ENCODE measurements around the gene ZSWIM9.

ZSWIM9 gene

DNA sequence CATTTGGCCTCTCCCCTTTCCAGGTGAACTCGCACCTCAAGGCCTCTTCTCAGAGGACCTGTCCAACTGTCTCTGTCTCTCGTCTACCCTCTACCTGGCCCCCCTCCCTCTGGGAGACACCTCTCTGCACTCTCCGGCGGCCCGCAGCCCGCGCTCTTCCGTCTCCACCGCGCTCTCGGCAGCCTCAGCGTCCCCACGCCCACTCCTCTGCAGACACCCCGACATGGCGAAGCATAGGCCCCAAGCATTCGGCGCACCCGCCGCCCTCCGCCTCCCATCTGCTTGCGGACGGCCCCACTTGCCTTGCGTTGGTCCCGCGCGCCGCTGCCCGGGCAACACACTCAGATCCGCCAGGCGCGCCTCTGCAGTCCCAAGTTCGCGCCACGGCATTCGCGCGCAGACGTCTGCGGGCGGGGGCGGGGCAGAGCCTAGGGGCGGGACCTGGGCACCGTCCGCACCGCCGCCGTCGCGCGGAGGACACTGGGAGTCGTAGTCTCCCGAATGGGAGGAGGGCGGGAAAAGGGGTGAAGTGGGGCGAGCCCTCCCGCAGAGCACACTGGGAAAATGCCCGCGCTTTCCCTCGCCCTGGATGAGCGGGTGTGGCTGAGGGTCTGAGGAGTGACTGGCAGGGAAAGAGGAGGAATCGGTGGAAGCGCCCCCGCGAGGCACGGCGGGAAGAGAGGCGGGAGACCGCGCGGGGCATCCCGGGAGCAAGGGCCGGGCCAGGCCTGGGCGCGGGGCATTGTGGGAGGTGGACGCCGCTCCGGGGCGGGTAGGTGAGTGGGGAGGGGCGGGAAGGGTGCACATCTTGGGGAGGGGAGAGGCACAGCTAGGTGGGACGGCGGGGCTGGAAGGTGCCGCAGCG is at the start of gene ZSWIM9, which contains the start of gene LIG1:
Gene ZSWIM9, plus strand, starts transcription at position 742 of the 865 bp plus-strand sequence. CDS start 1,123 bp downstream, outside the sequence.
Gene LIG1, minus strand, starts transcription at position 406 of the 865 bp plus-strand sequence. CDS start 4,778 bp downstream, outside the sequence.
- peak; percentile 95 for ATAC-seq
- no peaks in the 10 kb centered on the region for H3K27me3 Mint-ChIP-seq
- DNase-seq, result peak; percentile 93 to 94
- H3K4me1 Mint-ChIP-seq, result peaks cover 49% of the 10 kb centered on the region
- peak within 1 kb of the TSS; percentile 98 for H3K27ac Mint-ChIP-seq
- no peaks in the 10 kb centered on the region for H3K9me3 Mint-ChIP-seq
- H3K4me3 Mint-ChIP-seq, result peak within 1 kb of the TSS; percentile 89 to 99

DNA sequence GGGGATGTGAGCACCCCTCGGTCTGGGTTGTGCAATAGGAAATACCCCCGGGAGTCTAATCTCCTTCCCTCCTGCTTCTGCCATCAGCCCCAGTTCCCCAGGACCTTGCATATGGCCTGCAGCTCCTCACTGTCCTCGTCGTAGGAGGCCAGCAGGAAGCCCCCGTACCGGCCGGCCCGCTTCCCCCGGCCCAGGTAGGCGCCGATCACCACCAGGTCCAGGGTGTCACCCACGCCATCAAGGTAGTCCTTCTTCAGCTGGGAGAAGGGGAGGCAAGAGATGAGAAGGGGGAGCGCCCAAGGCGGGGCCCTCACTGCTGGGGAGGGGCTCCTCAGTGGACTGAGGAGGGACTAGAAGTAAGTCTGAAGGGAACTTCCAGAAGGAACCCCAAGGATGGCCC is 49.4 kb upstream of the ZSWIM9 start:
- H3K4me3 Mint-ChIP-seq, result no peak overlapping the region
- H3K27ac Mint-ChIP-seq, result peak overlapping the region; percentile 46 to 80
- no peak for ATAC-seq
- H3K9me3 Mint-ChIP-seq, result no peaks in the 10 kb centered on the region
- DNase-seq, result no peak
- no peaks in the 10 kb centered on the region for H3K27me3 Mint-ChIP-seq
- H3K4me1 Mint-ChIP-seq, result peaks cover 50% of the 10 kb centered on the region

DNA sequence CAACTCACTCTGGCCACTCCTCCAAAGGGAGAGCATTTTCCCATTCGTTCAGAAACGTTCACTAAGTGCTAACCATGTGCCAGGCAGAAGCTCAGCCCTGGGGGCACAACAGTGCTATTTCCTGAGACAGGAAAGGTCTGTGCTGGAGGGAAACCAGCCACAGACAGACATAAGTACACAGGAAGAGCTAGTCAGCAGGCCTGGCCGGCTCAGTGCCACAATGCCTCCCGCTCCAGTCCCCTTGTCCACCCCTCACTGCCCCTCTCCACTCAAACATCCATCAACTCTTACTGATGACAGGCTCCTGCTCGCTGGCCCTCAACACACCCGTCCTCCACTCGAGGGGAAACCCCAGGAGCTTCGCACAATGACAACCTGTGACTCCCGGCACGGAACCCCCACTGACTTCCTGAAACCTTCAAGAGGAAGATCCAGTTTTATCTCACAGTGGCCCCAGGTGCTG is 48.5 kb upstream of the ZSWIM9 start:
- DNase-seq (no peak), ATAC-seq (peak; percentile 45)
- peak overlapping the region in 1 of 2 donors; percentile 63 for H3K4me3 Mint-ChIP-seq
- H3K9me3 Mint-ChIP-seq, result no peaks in the 10 kb centered on the region
- H3K27ac Mint-ChIP-seq, result peak overlapping the region in 1 of 2 donors; percentile 69
- peaks cover 50% of the 10 kb centered on the region for H3K4me1 Mint-ChIP-seq
- no peaks in the 10 kb centered on the region for H3K27me3 Mint-ChIP-seq

DNA sequence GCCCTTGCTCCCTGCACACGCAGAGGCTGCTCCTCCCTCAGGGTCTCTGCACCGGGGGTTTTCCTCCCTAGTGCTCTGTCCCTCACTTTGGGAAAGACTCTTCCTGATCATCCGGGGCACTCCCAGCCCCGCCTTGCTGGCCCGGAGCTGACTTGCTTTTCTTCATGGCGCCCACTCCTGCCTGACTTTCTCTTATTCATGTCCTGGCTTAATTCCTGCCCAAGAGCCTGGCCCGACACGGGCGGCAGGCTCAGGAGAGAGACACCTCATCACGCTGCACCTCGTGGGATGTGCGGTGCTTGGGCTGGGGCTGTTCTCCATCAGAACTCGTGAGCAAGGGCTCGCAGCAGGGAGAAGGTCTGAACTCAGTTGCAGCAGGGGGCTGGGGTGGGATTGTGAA is 48.1 kb upstream of the ZSWIM9 start:
- H3K9me3 Mint-ChIP-seq, result no peaks in the 10 kb centered on the region
- peak overlapping the region; percentile 52 to 69 for H3K27ac Mint-ChIP-seq
- ATAC-seq, result no peak
- peak overlapping the region in 1 of 2 donors; percentile 63 for H3K4me3 Mint-ChIP-seq
- no peak for DNase-seq
- peaks cover 50% of the 10 kb centered on the region for H3K4me1 Mint-ChIP-seq
- no peaks in the 10 kb centered on the region for H3K27me3 Mint-ChIP-seq

DNA sequence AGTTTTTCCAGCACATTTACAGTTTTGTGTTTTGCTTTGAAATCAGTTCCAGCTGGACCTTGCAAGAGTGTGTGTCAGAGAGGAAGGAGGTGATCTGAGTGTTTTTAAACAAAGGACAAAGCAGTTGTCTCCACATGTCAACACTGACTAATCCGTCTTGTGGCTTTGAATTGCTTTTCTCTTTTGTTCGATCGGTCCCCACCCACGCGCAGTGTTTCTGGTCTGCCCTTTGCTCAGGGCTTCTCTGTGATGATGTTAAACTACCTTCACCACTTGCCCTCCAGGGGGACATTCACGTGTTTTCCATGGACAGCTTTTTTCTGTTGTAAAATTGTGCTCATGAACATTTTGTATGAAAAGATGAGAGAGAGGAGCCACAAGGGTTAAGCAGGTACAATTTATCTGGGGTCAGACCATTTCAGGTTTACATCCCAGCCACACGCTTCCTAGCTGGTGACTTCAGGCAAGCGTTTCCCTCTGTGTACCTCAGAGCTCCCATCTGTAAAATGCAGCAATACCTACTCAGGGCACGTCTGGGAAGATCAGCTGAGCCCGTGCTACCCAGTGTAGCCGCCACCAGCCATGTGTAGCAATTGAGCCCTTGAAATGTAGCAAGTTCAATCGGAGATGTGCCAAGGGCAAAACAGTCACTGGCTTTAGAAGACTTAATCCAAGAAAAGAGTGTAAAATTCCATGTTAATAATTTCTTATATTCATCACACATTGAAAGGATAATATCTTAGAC is 46.4 kb upstream of the ZSWIM9 start:
- H3K27ac Mint-ChIP-seq, result peak overlapping the region; percentile 45 to 63
- DNase-seq, result peak; percentile 36 to 48
- no peaks in the 10 kb centered on the region for H3K9me3 Mint-ChIP-seq
- H3K27me3 Mint-ChIP-seq, result no peaks in the 10 kb centered on the region
- peaks cover 38% of the 10 kb centered on the region for H3K4me1 Mint-ChIP-seq
- ATAC-seq, result peak; percentile 78
- no peak overlapping the region for H3K4me3 Mint-ChIP-seq

DNA sequence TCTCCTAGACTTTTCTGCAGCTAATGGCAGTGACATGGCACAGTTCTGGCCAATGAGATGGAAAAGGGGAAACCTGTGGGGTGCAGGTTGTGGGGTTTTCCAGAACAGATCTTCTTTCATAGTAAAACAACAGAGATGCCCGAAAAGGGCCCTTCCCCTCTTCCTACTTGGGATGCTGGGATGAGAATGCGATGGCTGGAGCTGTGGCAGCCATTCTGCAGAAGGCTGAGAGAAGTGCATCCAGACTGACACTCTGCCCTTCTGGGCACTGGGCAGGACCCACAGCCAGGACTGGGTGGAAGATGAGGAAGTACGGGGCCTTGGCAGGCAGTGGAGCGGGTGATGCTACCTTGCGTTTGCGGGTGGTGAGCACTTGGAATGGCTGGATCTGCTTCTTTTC is 42.9 kb upstream of the ZSWIM9 start:
- Mint-ChIP-seq H3K27ac (no peak overlapping the region), H3K4me3 (no peak overlapping the region), H3K9me3 (no peaks in the 10 kb centered on the region), H3K27me3 (no peaks in the 10 kb centered on the region), H3K4me1 (peaks cover 30% of the 10 kb centered on the region)
- DNase-seq (no peak), ATAC-seq (no peak)

DNA sequence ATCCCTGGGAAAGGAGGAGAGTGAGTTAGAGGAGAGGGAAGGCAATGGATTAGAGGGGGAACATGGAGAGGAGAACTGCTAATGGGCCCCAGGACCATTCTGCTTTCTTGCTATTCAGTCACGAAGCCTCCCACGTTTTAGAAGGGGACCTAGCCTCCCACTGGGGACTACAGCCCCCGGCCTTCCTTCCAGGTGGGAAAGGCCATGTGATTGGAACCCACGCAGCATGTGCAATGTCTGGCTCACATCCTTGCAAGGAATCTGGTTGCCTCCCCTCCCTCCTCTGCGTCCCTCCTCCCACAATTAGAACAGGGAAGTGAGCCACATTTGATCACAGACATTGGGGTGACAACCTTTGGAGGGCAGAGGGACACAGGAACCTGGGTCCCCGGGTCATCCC is 37.4 kb upstream of the ZSWIM9 start:
- no peak overlapping the region for H3K27ac Mint-ChIP-seq
- H3K9me3 Mint-ChIP-seq, result no peaks in the 10 kb centered on the region
- no peaks in the 10 kb centered on the region for H3K27me3 Mint-ChIP-seq
- no peak for DNase-seq
- ATAC-seq, result no peak
- no peak overlapping the region for H3K4me3 Mint-ChIP-seq
- no peaks in the 10 kb centered on the region for H3K4me1 Mint-ChIP-seq

DNA sequence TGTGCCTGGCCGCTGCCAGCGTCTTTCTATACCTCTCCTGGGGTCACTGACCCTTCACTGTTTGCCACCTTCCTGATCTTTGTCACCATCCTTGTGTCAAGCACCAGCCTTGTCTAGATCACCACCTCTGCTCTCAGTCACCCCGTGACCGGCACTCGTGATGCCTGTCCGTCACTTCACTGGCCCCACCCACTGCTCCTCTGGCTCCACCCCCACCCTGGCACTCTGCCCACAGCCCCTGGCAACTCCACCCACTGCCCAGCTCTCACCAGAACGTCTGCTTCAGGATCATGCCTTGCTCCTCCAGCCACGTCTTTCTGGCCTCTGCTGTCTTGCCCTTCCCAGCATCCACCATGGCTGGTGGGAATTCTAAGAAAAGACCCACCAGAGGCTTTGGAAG is 35.1 kb upstream of the ZSWIM9 start:
- Mint-ChIP-seq H3K27me3 (no peaks in the 10 kb centered on the region), H3K4me3 (no peak overlapping the region), H3K4me1 (no peaks in the 10 kb centered on the region), H3K9me3 (no peaks in the 10 kb centered on the region), H3K27ac (no peak overlapping the region)
- no peak for ATAC-seq
- no peak for DNase-seq

DNA sequence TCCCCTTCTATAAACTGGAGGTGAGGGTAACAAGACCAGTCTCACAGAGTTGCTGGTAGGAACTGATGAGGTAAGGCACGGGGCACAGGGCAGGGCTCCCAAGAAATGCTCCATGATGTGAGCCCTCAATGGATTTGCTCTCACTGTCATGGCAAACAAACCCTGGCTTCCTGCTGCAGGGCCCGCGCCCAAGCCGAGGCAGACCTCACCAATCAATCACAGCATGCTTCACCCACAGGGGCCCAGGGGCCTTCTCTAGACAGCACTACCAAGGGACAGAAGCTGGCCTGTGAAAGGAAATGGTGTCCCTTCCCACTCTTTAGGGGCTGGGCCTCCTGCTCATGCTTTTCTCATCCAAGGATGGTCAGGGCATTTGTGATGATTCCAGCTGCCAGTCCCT is 33.9 kb upstream of the ZSWIM9 start:
- Mint-ChIP-seq H3K4me3 (no peak overlapping the region), H3K4me1 (no peaks in the 10 kb centered on the region), H3K27ac (peak overlapping the region in 1 of 2 donors; percentile 65), H3K27me3 (no peaks in the 10 kb centered on the region), H3K9me3 (no peaks in the 10 kb centered on the region)
- ATAC-seq (no peak), DNase-seq (no peak)

DNA sequence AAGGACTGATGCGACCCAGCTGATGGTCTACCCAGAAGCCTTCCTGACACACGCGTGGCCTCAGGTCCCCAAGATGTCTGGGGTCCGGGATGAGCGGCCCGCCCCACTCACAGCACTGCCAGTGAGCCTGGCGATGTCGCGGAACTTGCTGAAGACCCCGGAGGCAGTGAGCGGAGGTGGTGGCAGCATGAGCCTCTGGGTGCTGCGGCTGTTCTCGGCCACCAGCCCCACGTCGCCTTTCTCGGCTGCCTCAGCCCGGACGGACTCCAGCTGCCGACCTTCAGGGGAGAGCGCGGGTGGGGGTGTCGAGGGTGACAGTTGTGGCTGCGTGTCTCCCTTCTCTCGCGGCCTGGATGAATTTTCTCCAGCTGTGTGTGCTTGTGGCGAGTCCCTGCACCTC is 33.1 kb upstream of the ZSWIM9 start:
- Mint-ChIP-seq H3K27me3 (no peaks in the 10 kb centered on the region), H3K4me1 (no peaks in the 10 kb centered on the region), H3K27ac (peak overlapping the region; percentile 65 to 78), H3K4me3 (no peak overlapping the region), H3K9me3 (no peaks in the 10 kb centered on the region)
- DNase-seq, result no peak
- ATAC-seq, result no peak

DNA sequence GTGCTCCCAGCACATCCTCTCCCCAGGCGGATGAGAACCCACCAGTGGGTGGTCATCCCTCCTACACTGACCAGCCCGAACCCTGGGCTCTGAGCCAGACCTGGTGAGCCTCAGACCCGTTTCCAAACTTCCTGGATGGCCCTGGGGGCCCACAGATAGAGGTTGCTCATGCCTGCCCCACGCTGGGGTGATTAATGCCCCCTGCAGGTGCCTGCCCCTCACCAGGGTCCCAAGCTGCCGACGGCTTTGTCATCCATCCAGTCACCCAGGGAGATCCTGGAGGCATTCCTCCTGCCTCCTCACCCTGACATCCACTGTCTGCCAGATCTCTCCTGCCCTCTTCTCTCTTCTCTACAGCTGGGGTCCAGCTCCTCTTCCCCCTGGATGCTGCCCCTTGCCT is 31.4 kb upstream of the ZSWIM9 start:
- H3K9me3 Mint-ChIP-seq, result no peaks in the 10 kb centered on the region
- peak overlapping the region in 1 of 2 donors; percentile 55 for H3K27ac Mint-ChIP-seq
- H3K4me3 Mint-ChIP-seq, result no peak overlapping the region
- ATAC-seq, result no peak
- no peak for DNase-seq
- H3K27me3 Mint-ChIP-seq, result no peaks in the 10 kb centered on the region
- H3K4me1 Mint-ChIP-seq, result no peaks in the 10 kb centered on the region

DNA sequence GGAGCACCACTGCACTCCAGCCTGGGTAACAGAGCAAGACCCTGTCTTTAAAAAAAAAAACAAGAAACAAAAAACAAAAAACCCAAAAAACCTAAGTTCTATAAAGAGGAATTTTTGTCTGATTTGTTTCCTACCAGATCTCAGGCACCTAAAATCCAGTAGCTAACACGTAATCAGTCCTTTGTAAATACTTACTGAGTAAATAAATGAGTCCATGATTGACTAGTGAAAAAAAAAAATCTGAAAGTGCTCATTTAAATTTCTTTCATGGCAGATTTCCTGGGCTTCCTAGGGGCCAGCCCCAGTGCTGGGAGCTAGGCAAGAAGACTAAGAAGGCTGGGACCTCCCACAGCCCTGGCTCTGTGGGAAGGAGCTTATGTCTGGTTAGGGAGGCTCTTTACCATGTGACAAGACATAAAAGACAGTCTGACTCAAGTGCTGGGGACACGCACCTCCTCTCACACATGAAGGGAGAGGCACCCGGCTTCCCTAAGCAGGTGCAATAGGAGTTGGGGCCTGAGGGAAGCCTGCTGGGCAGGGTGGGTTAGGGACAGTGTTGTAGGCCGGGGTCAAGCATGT is 22.8 kb upstream of the ZSWIM9 start:
- DNase-seq, result no peak
- no peak overlapping the region for H3K27ac Mint-ChIP-seq
- no peak overlapping the region for H3K4me3 Mint-ChIP-seq
- no peaks in the 10 kb centered on the region for H3K27me3 Mint-ChIP-seq
- no peaks in the 10 kb centered on the region for H3K4me1 Mint-ChIP-seq
- H3K9me3 Mint-ChIP-seq, result no peaks in the 10 kb centered on the region
- no peak for ATAC-seq

DNA sequence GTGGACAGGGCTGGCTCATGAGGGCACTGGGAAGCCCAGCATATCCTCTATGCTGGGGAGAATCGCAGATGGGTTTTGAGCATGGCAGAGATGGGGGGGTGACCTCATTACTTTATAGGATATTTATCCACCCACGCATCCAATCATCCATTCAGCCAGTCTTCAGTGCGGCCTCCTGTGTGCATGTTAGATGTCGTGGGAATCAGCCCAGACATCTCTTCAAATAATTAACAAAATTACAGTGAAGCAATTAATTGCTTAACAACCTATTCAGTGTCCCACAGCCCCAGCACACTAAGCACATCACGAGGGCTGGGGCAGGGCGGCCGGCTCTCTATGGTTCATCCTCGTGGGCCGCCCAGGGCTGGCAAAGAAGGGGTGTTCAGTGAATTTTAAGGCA is 21.9 kb upstream of the ZSWIM9 start:
- no peaks in the 10 kb centered on the region for H3K27me3 Mint-ChIP-seq
- DNase-seq (no peak), ATAC-seq (no peak)
- peak overlapping the region in 1 of 2 donors; percentile 93 for H3K27ac Mint-ChIP-seq
- H3K4me1 Mint-ChIP-seq, result no peaks in the 10 kb centered on the region
- no peaks in the 10 kb centered on the region for H3K9me3 Mint-ChIP-seq
- H3K4me3 Mint-ChIP-seq, result no peak overlapping the region

DNA sequence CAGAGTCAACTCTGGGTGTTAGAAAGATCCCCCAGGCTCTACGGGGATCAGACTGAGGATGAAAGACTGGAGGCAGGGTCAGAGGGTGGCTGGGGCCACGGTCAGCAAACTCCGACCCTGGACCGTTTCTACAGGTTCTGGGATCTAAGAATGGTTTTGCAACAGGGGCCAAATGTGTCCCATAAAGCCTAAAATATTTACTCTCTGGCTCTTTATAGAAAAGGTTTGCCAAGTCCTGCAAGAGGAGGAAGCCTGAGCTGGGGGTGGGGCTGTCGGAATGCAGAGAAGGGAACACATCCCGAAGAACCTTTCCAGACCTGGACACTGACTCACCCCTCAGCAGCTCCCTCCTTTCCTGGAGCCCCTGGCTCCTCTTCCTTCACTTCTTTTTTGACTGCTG is 21.1 kb upstream of the ZSWIM9 start:
- no peak for ATAC-seq
- Mint-ChIP-seq H3K27ac (no peak overlapping the region), H3K27me3 (no peaks in the 10 kb centered on the region), H3K4me3 (no peak overlapping the region), H3K4me1 (no peaks in the 10 kb centered on the region), H3K9me3 (no peaks in the 10 kb centered on the region)
- DNase-seq, result no peak

DNA sequence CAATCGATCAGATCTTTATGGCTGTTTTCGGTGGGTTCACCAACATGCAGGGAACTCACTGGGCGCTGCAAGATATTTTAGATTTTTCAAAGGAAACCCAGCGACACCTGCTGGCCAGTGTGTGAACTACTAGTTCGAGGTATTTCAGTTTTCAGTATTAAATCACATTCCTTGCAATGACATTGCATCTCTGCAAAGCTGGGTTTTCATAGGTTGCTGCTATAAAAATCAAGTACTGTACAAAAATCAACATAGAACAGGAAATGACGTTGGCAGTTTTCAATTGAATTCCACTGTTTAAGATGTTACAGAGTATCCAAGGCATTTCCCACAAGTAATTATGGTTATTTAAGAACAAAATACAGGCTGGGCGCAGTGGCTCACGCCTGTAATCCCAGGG is 17.9 kb upstream of the ZSWIM9 start:
- DNase-seq, result peak; percentile 50 to 52
- Mint-ChIP-seq H3K4me1 (no peaks in the 10 kb centered on the region), H3K9me3 (no peaks in the 10 kb centered on the region), H3K4me3 (no peak overlapping the region), H3K27ac (peak overlapping the region in 1 of 2 donors; percentile 23), H3K27me3 (no peaks in the 10 kb centered on the region)
- ATAC-seq, result peak; percentile 61

DNA sequence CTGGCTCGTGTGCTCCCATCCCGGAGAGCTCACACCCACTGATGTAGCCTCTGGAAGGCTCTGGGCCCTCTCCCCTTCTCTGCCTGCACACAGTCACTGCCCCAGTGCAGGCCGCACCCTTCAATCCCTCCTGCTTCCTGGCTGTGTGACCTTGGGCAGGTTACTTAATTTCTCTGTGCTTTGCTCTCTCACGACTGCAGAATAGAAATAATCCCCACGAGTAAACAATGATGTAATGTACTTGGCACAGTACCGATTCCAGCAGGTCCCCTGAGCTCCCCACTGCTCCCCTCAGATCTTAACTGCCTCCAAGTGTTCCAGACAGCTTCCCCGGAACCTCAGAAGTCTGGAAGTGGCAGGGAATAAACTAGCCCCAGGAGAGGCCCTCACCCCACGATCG is 16.5 kb upstream of the ZSWIM9 start:
- Mint-ChIP-seq H3K27me3 (no peaks in the 10 kb centered on the region), H3K27ac (peak overlapping the region in 1 of 2 donors; percentile 19), H3K9me3 (no peaks in the 10 kb centered on the region), H3K4me3 (no peak overlapping the region), H3K4me1 (no peaks in the 10 kb centered on the region)
- DNase-seq (no peak), ATAC-seq (peak; percentile 49)

All from stimulated activated naive CD8-positive, alpha-beta T cell treated with anti-CD3 and anti-CD28 coated beads, Interleukin-15, amount 100 ng/mL, for 72 hours (primary cell).